Measurements from ENCODE around the gene DLG5. TPM values are rescaled to one million over a fixed set of nuclear protein-coding genes. Genes with fewer than 3 reads are reported as not detected.
A peak's percentile ranks its signal among the peaks of the same experiment; 100 is the strongest.

The DLG5 gene
- total and polyA plus RNA-seq, 9 of the 15 experiments (the other 6 are each of a cell fraction or from before 2014, with no cell fraction given) = 1.4 to 26.8 (median 11.2) TPM

- TF ChIP-seq SNAPC5 (CRISPR knock-in tag; IDR thresholded peaks at IDR 0.05) = no peak
- TF ChIP-seq GMEB1 (CRISPR knock-in tag; IDR thresholded peaks at IDR 0.05) = peak; percentile 33; the same call in 1 of the 2 replicates
- peak; percentile 83 for TF ChIP-seq ZKSCAN8 (CRISPR knock-in tag; IDR thresholded peaks at IDR 0.05)
Observed at GRCh38 chr10:77911535-77912123, 14.9 kb downstream of the DLG5 start (continued).

GRCh38 chr10:77910524-77911145 lies 15.9 kb downstream of the DLG5 start:
- intact Hi-C loops (cut with micrococcal nuclease) (loop anchor here (2.0 kb wide), 1 partner anchor 14 kb away; no protein-coding TSS in a partner anchor), in situ Hi-C loops (cut with MboI) (no loop called here)
- CTCF ChIA-PET (ENCODE audit: low intra/inter-chr PET ratio) = interaction anchor here (0.9 kb wide), 1 partner anchor 63 kb away, joined by 4 read pairs; no protein-coding TSS in a partner anchor
- Histone ChIP-seq H3K36me3 (ENCODE audit: control insufficient read depth, insufficient read depth, low read length) (no peaks in the 10 kb centered on the region; the same call in 1 of the 3 replicates), H3K79me2 (ENCODE audit: control insufficient read depth, insufficient read depth, low read length) (peaks cover 93% of the 10 kb centered on the region), H3K9me1 (ENCODE audit: control insufficient read depth, insufficient read depth, low read length) (no peaks in the 10 kb centered on the region), H3K27ac (ENCODE audit: extremely low read depth, low read depth, low read length) (peak overlapping the region; percentile 79), H3K4me2 (ENCODE audit: insufficient read depth, low read length) (peak overlapping the region; percentile 77), H3K4me3 (no peak overlapping the region), H3K27me3 (ENCODE audit: control insufficient read depth in 2 of 2, insufficient read depth in 2 of 2, low read length in 2 of 2) (no peaks in the 10 kb centered on the region), H3K9ac (ENCODE audit: insufficient read depth in 1 of 2, low read depth in 2 of 2, low read length in 2 of 2) (peak overlapping the region; percentile 72 to 88; a peak in 3 of 4 replicates), H2AFZ (ENCODE audit: low read depth, low read length) (peak overlapping the region; percentile 66; the same call in 1 of the 2 replicates), H3K4me1 (replicated peaks in 1 of 2; ENCODE audit: control insufficient read depth in 2 of 2, insufficient read depth in 2 of 2, low read length in 2 of 2) (peaks cover 51 to 63% of the 10 kb centered on the region in 2 experiments), H3K9me3 (replicated peaks; ENCODE audit: control insufficient read depth, insufficient read depth, low read depth, low read length) (no peaks in the 10 kb centered on the region), H4K20me1 (replicated peaks; ENCODE audit: control insufficient read depth, insufficient read depth, low read length) (0 out of 2 replicates have a peak, but pooled peaks cover 3% of the 10 kb centered on the region)
- DNase-seq (ENCODE audit: extremely low read depth in 1 of 4, low spot score in 3 of 4) (peak in 1 of 4 experiments; percentile 43), FAIRE-seq (no peak), ATAC-seq (peak; percentile 5; the same call in 1 of the 3 replicates)
- WGBS (ENCODE audit: insufficient coverage, low coverage, missing lambda C conversion rate) = 61% methylated on average over 7 of the region's 8 CpGs
- BruUV-seq (replicated peaks) = TSS peak; percentile 74
- POLR2A ChIA-PET = interaction anchor here (0.9 to 7.2 kb wide), 8 partner anchors 9 to 126 kb away, joined by 3 to 83 read pairs (median 6); partner anchors contain the start of gene DLG5
- TF ChIP-seq ELF1 (tag; IDR thresholded peaks at IDR 0.05) = 0 out of 2 replicates have a peak, but pooled peaks have one; percentile 2
- TF ChIP-seq ZFP1 (CRISPR knock-in tag; IDR thresholded peaks at IDR 0.05) = no peak
- TF ChIP-seq SUPT5H (IDR thresholded peaks at IDR 0.05) = peak; percentile 42
- TF ChIP-seq, protein P1, sequence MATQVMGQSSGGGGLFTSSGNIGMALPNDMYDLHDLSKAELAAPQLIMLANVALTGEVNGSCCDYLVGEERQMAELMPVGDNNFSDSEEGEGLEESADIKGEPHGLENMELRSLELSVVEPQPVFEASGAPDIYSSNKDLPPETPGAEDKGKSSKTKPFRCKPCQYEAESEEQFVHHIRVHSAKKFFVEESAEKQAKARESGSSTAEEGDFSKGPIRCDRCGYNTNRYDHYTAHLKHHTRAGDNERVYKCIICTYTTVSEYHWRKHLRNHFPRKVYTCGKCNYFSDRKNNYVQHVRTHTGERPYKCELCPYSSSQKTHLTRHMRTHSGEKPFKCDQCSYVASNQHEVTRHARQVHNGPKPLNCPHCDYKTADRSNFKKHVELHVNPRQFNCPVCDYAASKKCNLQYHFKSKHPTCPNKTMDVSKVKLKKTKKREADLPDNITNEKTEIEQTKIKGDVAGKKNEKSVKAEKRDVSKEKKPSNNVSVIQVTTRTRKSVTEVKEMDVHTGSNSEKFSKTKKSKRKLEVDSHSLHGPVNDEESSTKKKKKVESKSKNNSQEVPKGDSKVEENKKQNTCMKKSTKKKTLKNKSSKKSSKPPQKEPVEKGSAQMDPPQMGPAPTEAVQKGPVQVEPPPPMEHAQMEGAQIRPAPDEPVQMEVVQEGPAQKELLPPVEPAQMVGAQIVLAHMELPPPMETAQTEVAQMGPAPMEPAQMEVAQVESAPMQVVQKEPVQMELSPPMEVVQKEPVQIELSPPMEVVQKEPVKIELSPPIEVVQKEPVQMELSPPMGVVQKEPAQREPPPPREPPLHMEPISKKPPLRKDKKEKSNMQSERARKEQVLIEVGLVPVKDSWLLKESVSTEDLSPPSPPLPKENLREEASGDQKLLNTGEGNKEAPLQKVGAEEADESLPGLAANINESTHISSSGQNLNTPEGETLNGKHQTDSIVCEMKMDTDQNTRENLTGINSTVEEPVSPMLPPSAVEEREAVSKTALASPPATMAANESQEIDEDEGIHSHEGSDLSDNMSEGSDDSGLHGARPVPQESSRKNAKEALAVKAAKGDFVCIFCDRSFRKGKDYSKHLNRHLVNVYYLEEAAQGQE (IDR thresholded peaks at IDR 0.05; ENCODE audit: borderline replicate concordance) = no peak
- TF ChIP-seq, protein P1 (CRISPR knock-in tag; IDR thresholded peaks at IDR 0.05; ENCODE audit: low read depth) = no peak
- TF ChIP-seq MEF2D (tag; conservative IDR thresholded peaks at IDR 0.05; ENCODE audit: low read depth) = no peak
